PC-9 (cell line): ENCODE measurements around the gene ZPBP2. TPM values are rescaled to one million over a fixed set of nuclear protein-coding genes. Genes with fewer than 3 reads are reported as not detected.

ENCODE experiments used
- BruUV-seq: library from RNA; stranded (reverse); fragments of 400-500 nt; replicated peaks from 2 replicates; lab custom pipeline; 2021; lab: Mats Ljungman, UMichigan
- CTCF ChIA-PET: fragments of 300-600 bp; sonication (Branson Sonifier 250); formaldehyde crosslinking; loops from one replicate; lab custom pipeline; 2022; ENCODE audit warnings: antibody characterized with exemption; lab: Charles Lee
- POLR2A ChIA-PET: fragments of 300-600 bp; sonication (Branson Sonifier 250); formaldehyde crosslinking; loops from one replicate; lab custom pipeline; 2022; ENCODE audit warnings: antibody characterized with exemption; ENCODE audit not compliant: unreplicated experiment; lab: Charles Lee
- DNase-seq, 2 experiments: peaks; one replicate each; pipeline versions ENCODE4 v3.0.0 to v3.0.0-alpha.2; 2015 to 2022; ENCODE audit warnings: mixed read lengths in 1 of 2
- H2AFZ ChIP-seq: fragments of 200-600 bp; sonication (generic); 2 replicates; pipeline ENCODE4 v1.8.1; 2017; ENCODE audit warnings: antibody characterized with exemption
- H3F3A ChIP-seq: fragments of 200-600 bp; sonication (generic); 2 replicates; pipeline ENCODE4 v1.8.1; 2017; ENCODE audit warnings: antibody characterized with exemption, mild to moderate bottlenecking, low read depth; ENCODE audit not compliant: insufficient read depth
- H3K27ac ChIP-seq: fragments of 200-600 bp; sonication (generic); 2 replicates; pipeline ENCODE4 v1.6.1; 2016; ENCODE audit warnings: mixed run types
- H3K27me3 ChIP-seq: fragments of 200-600 bp; sonication (generic); 2 replicates; pipeline ENCODE4 v1.6.1; 2016; ENCODE audit warnings: low read depth, mixed run types; ENCODE audit not compliant: insufficient read depth
- H3K36me3 ChIP-seq: fragments of 200-600 bp; sonication (generic); 2 replicates; pipeline ENCODE4 v1.6.1; 2016; ENCODE audit warnings: low read depth, mixed run types
- H3K4me1 ChIP-seq: fragments of 200-600 bp; sonication (generic); replicated peaks from 2 replicates; pipeline ENCODE4 v1.6.1; 2016; ENCODE audit warnings: mixed run types; ENCODE audit not compliant: insufficient read depth
- H3K4me2 ChIP-seq: fragments of 200-600 bp; sonication (generic); 2 replicates; pipeline ENCODE4 v1.6.1; 2017; ENCODE audit warnings: mixed run types
- H3K4me3 ChIP-seq: fragments of 200-600 bp; sonication (generic); 2 replicates; pipeline ENCODE4 v1.6.1; 2016; ENCODE audit warnings: mixed run types
- H3K79me2 ChIP-seq: fragments of 200-600 bp; sonication (generic); 2 replicates; pipeline ENCODE4 v1.6.1; 2017; ENCODE audit warnings: low read depth, mixed run types
- H3K9me2 ChIP-seq: fragments of 200-600 bp; sonication (generic); 2 replicates; pipeline ENCODE4 v1.8.1; 2017; ENCODE audit warnings: mild to moderate bottlenecking; ENCODE audit not compliant: insufficient read depth
- H3K9me3 ChIP-seq: fragments of 200-600 bp; sonication (generic); 2 replicates; pipeline ENCODE4 v1.8.1; 2016; ENCODE audit warnings: low read depth; ENCODE audit not compliant: insufficient read depth
- H4K20me1 ChIP-seq: fragments of 200-600 bp; sonication (generic); 2 replicates; pipeline ENCODE4 v1.8.1; 2017; ENCODE audit not compliant: insufficient read depth
- EZH2 ChIP-seq: fragments of 200-600 bp; sonication (generic); IDR thresholded peaks from 2 replicates; pipeline ENCODE4 v1.8.0; 2017; ENCODE audit warnings: antibody characterized with exemption, low read depth
- intact Hi-C: fragments of 100-400 bp; cut with micrococcal nuclease; formaldehyde crosslinking; loops from one replicate; pipeline ENCODE4 v1.10.0; 2022; ENCODE audit not compliant: unreplicated experiment
- total RNA-seq: library from RNA; stranded (reverse); gene quantifications from 2 replicates; pipeline ENCODE4 v1.2.3, GENCODE V29; 2021
- TF ChIP-seq, protein P1 (sequence below): fragments of 200-600 bp; sonication (generic); conservative IDR thresholded peaks from 2 replicates; pipeline ENCODE4 v1.6.1; 2017; ENCODE audit warnings: mixed run types, antibody characterized with exemption, mild to moderate bottlenecking, moderate library complexity

ZPBP2 gene
- total RNA-seq, 1 experiment from 2014 or later, result not detected

- Histone ChIP-seq H4K20me1 (no peaks in the 10 kb centered on the region), H2AFZ (no peak overlapping the region), H3K9me3 (no peaks in the 10 kb centered on the region), H3K4me2 (no peak overlapping the region), H3K4me3 (no peak overlapping the region), H3K27ac (no peak overlapping the region), H3K4me1 (0 out of 2 replicates have a peak, but pooled peaks cover 5% of the 10 kb centered on the region), H3K9me2 (no peaks in the 10 kb centered on the region), H3F3A (no peaks in the 10 kb centered on the region), H3K36me3 (no peaks in the 10 kb centered on the region), H3K79me2 (no peaks in the 10 kb centered on the region), H3K27me3 (no peaks in the 10 kb centered on the region)
- TF ChIP-seq, protein P1, sequence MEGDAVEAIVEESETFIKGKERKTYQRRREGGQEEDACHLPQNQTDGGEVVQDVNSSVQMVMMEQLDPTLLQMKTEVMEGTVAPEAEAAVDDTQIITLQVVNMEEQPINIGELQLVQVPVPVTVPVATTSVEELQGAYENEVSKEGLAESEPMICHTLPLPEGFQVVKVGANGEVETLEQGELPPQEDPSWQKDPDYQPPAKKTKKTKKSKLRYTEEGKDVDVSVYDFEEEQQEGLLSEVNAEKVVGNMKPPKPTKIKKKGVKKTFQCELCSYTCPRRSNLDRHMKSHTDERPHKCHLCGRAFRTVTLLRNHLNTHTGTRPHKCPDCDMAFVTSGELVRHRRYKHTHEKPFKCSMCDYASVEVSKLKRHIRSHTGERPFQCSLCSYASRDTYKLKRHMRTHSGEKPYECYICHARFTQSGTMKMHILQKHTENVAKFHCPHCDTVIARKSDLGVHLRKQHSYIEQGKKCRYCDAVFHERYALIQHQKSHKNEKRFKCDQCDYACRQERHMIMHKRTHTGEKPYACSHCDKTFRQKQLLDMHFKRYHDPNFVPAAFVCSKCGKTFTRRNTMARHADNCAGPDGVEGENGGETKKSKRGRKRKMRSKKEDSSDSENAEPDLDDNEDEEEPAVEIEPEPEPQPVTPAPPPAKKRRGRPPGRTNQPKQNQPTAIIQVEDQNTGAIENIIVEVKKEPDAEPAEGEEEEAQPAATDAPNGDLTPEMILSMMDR, result no peak
- no peak for TF ChIP-seq EZH2
- POLR2A ChIA-PET, result no interaction called here
- no peak for DNase-seq
- BruUV-seq, result no TSS peak
- intact Hi-C loops, result no loop called here
- CTCF ChIA-PET, result no interaction called here
Measured at GRCh38 chr17:39887078-39887477, 19.1 kb downstream of the ZPBP2 start.

DNA sequence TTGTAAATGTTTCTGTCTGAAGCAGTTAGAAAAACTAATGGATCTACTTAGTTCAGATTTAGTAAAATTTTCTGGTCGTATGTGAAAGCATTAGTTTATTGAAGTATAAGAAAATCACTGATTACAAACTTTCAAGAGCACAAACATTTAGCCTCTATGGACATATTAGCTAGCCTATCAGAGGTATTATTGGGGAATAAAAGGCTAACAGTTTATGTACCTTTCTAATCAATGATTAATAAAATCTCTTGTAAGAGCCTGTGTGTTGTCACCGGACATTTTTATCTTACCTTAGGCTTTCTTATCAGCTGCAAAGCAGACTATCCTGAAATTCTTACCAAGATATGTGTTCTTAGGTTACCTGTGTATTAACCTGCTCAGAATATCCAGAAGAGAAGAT, 21.2 kb downstream of the ZPBP2 start:
- no peak for TF ChIP-seq EZH2
- TF ChIP-seq, protein P1, result no peak
- no peaks in the 10 kb centered on the region for H4K20me1 ChIP-seq
- BruUV-seq, result no TSS peak
- no peaks in the 10 kb centered on the region for H3F3A ChIP-seq
- POLR2A ChIA-PET, result no interaction called here
- CTCF ChIA-PET, result no interaction called here
- H3K4me2 ChIP-seq, result no peak overlapping the region
- intact Hi-C loops, result no loop called here
- no peak overlapping the region for H2AFZ ChIP-seq
- 0 out of 2 replicates have a peak, but pooled peaks cover 5% of the 10 kb centered on the region for H3K4me1 ChIP-seq
- H3K36me3 ChIP-seq, result no peaks in the 10 kb centered on the region
- DNase-seq, result no peak
- H3K4me3 ChIP-seq, result no peak overlapping the region
- H3K79me2 ChIP-seq, result no peaks in the 10 kb centered on the region
- no peaks in the 10 kb centered on the region for H3K9me3 ChIP-seq
- H3K27me3 ChIP-seq, result no peaks in the 10 kb centered on the region
- H3K9me2 ChIP-seq, result no peaks in the 10 kb centered on the region
- H3K27ac ChIP-seq, result no peak overlapping the region

DNA sequence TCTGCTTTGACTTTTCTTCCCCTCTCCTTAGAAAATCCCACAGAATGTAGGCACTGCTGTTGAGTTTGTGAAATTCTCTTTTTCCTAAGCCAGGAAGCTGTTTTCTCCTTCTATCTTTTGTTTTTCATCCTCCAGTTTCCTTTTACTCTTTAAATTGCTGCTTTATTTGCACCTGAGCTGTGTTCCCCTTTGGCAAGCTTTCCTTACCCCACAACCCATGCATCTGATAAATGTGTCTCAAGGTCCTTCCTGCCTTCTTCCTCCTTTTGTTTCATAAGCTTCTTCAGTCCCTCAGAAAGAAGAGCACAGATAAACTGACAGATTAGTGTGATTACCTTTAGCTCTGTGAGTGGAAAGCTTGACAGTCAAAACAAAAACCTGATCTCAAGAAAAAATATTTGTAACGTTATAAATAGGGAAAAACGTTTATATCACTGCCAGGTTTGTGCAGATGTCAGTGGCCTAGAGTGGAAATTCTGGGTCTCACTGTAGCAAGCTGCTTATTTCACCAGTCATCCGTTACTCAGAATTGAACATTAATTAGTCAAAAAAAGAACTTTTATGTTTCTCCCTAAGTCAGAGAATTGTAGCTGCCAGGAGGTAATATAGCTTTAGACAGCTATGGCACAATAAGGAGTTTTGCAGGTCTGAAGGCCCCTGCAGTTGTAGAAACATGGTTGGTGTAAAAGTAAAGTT, 26.8 kb downstream of the ZPBP2 start:
- Histone ChIP-seq H3K4me1 (peaks cover 16% of the 10 kb centered on the region), H3K27ac (no peak overlapping the region), H4K20me1 (no peaks in the 10 kb centered on the region), H3K79me2 (no peaks in the 10 kb centered on the region), H3K9me3 (no peaks in the 10 kb centered on the region), H3F3A (peaks cover 9% of the 10 kb centered on the region; the same call in 1 of the 2 replicates), H3K27me3 (no peaks in the 10 kb centered on the region), H3K4me2 (no peak overlapping the region), H3K9me2 (no peaks in the 10 kb centered on the region), H3K36me3 (no peaks in the 10 kb centered on the region), H3K4me3 (no peak overlapping the region), H2AFZ (no peak overlapping the region)
- no peak for DNase-seq
- TF ChIP-seq, protein P1, result no peak
- TF ChIP-seq EZH2, result no peak
- ChIA-PET CTCF (no interaction called here), POLR2A (interaction anchor here (0.6 kb wide), 1 partner anchor 23 kb away, joined by 23 read pairs; the partner anchor contains the start of gene GSDMB)
- BruUV-seq, result no TSS peak
- intact Hi-C loops, result no loop called here
